SK-N-SH (cell line): ENCODE measurements around the gene GPX5. TPM values are rescaled to one million over a fixed set of nuclear protein-coding genes. Genes with fewer than 3 reads are reported as not detected.

Experiments
- CTCF ChIA-PET: fragments of 300-600, 350-600 bp; formaldehyde crosslinking; extraction: SDS; loops from one replicate; lab custom pipeline; 2021; lab: Yijun Ruan, JAX
- POLR2A ChIA-PET: fragments of 350-600 bp; sonication (Branson Sonifier 250); formaldehyde crosslinking; extraction: SDS; loops from one replicate; lab custom pipeline; 2020; ENCODE audit warnings: antibody characterized with exemption, inconsistent platforms; lab: Yijun Ruan, JAX
- DNase-seq: peaks from one replicate; pipeline ENCODE4 v3.0.0; 2012
- H2AFZ ChIP-seq: fragments of 200-600 bp; sonication (generic); 2 replicates; pipeline ENCODE4 v1.8.1; 2016; ENCODE audit warnings: antibody characterized with exemption, mild to moderate bottlenecking, low read depth
- H3F3A ChIP-seq: fragments of 200-600 bp; sonication (generic); replicated peaks from 2 replicates; pipeline ENCODE3; 2016; ENCODE audit warnings: antibody characterized with exemption, mild to moderate bottlenecking; ENCODE audit not compliant: insufficient read depth
- H3K27ac ChIP-seq, 2 experiments: fragments of 200-500 bp in 1 of 2; fragments of 200-600 bp in 1 of 2; sonication (Bioruptor generic) in 1 of 2; sonication (generic), shearing (Covaris generic) in 1 of 2; 2 replicates each; pipeline versions ENCODE4 v1.5.1 to v1.6.1; 2014 to 2016; ENCODE audit warnings: low read depth in 2 of 2, inconsistent platforms in 1 of 2, low read length in 1 of 2, mild to moderate bottlenecking in 1 of 2, mixed read lengths in 1 of 2
- H3K27me3 ChIP-seq: fragments of 200-600 bp; sonication (generic), shearing (Covaris generic); 2 replicates; pipeline ENCODE4 v1.6.1; 2016; ENCODE audit warnings: mixed run types; ENCODE audit not compliant: insufficient read depth
- H3K36me3 ChIP-seq, 2 experiments: fragments of 200-500 bp in 1 of 2; fragments of 200-600 bp in 1 of 2; sonication (Bioruptor generic) in 1 of 2; sonication (generic) in 1 of 2; replicated peaks in 1 of 2; 2 replicates each; pipeline versions ENCODE3 to v1.5.1; 2014 to 2016; ENCODE audit warnings: low read length in 1 of 2, mild to moderate bottlenecking in 1 of 2; ENCODE audit not compliant: insufficient read depth in 2 of 2, control insufficient read depth in 1 of 2
- H3K4me1 ChIP-seq, 2 experiments: fragments of 200-500 bp in 1 of 2; fragments of 200-600 bp in 1 of 2; sonication (Bioruptor generic) in 1 of 2; sonication (generic), shearing (Covaris generic) in 1 of 2; 2 replicates each; pipeline versions ENCODE4 v1.5.1 to v1.6.1; 2014 to 2016; ENCODE audit warnings: low read depth in 1 of 2, low read length in 1 of 2, mixed run types in 1 of 2; ENCODE audit not compliant: insufficient read depth in 2 of 2, control insufficient read depth in 1 of 2
- H3K4me2 ChIP-seq: fragments of 200-600 bp; sonication (generic), shearing (Covaris generic); 2 replicates; pipeline ENCODE4 v1.6.1; 2017; ENCODE audit warnings: mixed run types
- H3K4me3 ChIP-seq, 2 experiments: fragments of 200-500 bp in 1 of 2; fragments of 200-600 bp in 1 of 2; sonication (Bioruptor generic) in 1 of 2; sonication (generic), shearing (Covaris generic) in 1 of 2; 2 replicates each; pipeline versions ENCODE4 v1.5.1 to v1.8.1; 2014 to 2016; ENCODE audit warnings: low read depth in 2 of 2, inconsistent platforms in 1 of 2, low read length in 1 of 2, mild to moderate bottlenecking in 1 of 2, mixed read lengths in 1 of 2, moderate library complexity in 1 of 2
- H3K79me2 ChIP-seq: fragments of 200-600 bp; sonication (generic); 2 replicates; pipeline ENCODE4 v1.8.1; 2017; ENCODE audit warnings: mild to moderate bottlenecking; ENCODE audit not compliant: insufficient read depth
- H3K9ac ChIP-seq: fragments of 200-600 bp; sonication (generic); 2 replicates; pipeline ENCODE4 v1.6.1; 2017; ENCODE audit warnings: mixed run types
- H3K9me2 ChIP-seq: fragments of 200-600 bp; sonication (generic); 2 replicates; pipeline ENCODE4 v1.6.1; 2017; ENCODE audit warnings: mixed run types
- H3K9me3 ChIP-seq: fragments of 200-600 bp; sonication (generic); 2 replicates; pipeline ENCODE4 v1.6.1; 2017; ENCODE audit warnings: mixed run types, mild to moderate bottlenecking, moderate library complexity
- H4K20me1 ChIP-seq: fragments of 200-600 bp; sonication (generic); 2 replicates; pipeline ENCODE4 v1.6.1; 2017; ENCODE audit warnings: mild to moderate bottlenecking, mixed run types; ENCODE audit not compliant: insufficient read depth
- EP300 ChIP-seq, 2 experiments: IDR thresholded peaks; 2 replicates each; pipeline versions ENCODE4 v1.4.0 to v1.6.1; 2012; ENCODE audit warnings: borderline replicate concordance in 1 of 2, low read depth in 1 of 2, low read length in 1 of 2
- FOSL2 ChIP-seq: IDR thresholded peaks from 2 replicates; pipeline ENCODE4 v1.4.0; 2012; ENCODE audit warnings: low read depth, mild to moderate bottlenecking, moderate library complexity, borderline replicate concordance
- FOXJ3 ChIP-seq: sonication (generic); formaldehyde crosslinking; IDR thresholded peaks from 2 replicates; pipeline ENCODE4 v1.5.1; 2020; ENCODE audit warnings: mild to moderate bottlenecking, missing genetic modification reagents
- GABPA ChIP-seq: IDR thresholded peaks from 2 replicates; pipeline ENCODE4 v1.4.0; 2012; ENCODE audit warnings: low read depth, mild to moderate bottlenecking
- GATA2 ChIP-seq: sonication (generic); formaldehyde crosslinking; IDR thresholded peaks from 2 replicates; pipeline ENCODE4 v1.5.0; 2020; ENCODE audit warnings: mild to moderate bottlenecking, missing genetic modification reagents
- MXI1 ChIP-seq: IDR thresholded peaks from 2 replicates; pipeline ENCODE4 v1.6.1; 2012; ENCODE audit warnings: mild to moderate bottlenecking, low read depth, low read length, improper control_type of control experiment
- RFX5 ChIP-seq: IDR thresholded peaks from 2 replicates; pipeline ENCODE4 v1.6.1; 2012; ENCODE audit warnings: mild to moderate bottlenecking, improper control_type of control experiment, low read length
- SIN3A ChIP-seq: IDR thresholded peaks from 2 replicates; pipeline ENCODE4 v1.6.1; 2012; ENCODE audit warnings: low read depth, mild to moderate bottlenecking, low read length, moderate library complexity, borderline replicate concordance
- SMC3 ChIP-seq: IDR thresholded peaks from 2 replicates; pipeline ENCODE4 v1.6.1; 2012; ENCODE audit warnings: low read depth, low read length, improper control_type of control experiment
- TCF12 ChIP-seq: IDR thresholded peaks from 2 replicates; pipeline ENCODE4 v1.4.0; 2012
- USF1 ChIP-seq: IDR thresholded peaks from 2 replicates; pipeline ENCODE4 v1.4.0; 2012; ENCODE audit warnings: low read depth, borderline replicate concordance
- WGBS: methylation state at CpG from one replicate; pipeline ENCODE4 v1.1.6; 2017; ENCODE audit warnings: low lambda C conversion rate; 5-methylcytosine and 5-hydroxymethylcytosine counted together
- polyA plus RNA-seq, 3 experiments: library from polyadenylated mRNA; depleted of rRNA; stranded (reverse); fragments of >200 nt; gene quantifications; 2 replicates each; pipeline ENCODE4 v1.2.3, GENCODE V29; 2012
- TF ChIP-seq, protein P1 (sequence below): fragments of 150-350 bp; IDR thresholded peaks from 2 replicates; pipeline ENCODE4 v1.6.1; 2017; ENCODE audit warnings: antibody characterized with exemption, low read length, low read depth, borderline replicate concordance
- TF ChIP-seq, protein P2 (sequence below): fragments of 200-600 bp; sonication (generic); IDR thresholded peaks from 2 replicates; pipeline ENCODE4 v1.6.1; 2017; ENCODE audit warnings: antibody characterized with exemption, mild to moderate bottlenecking, moderate library complexity
- TF ChIP-seq, protein P3 (sequence below): IDR thresholded peaks from 2 replicates; pipeline ENCODE4 v1.4.0; 2012; ENCODE audit warnings: low read depth, borderline replicate concordance

The GPX5 gene
- polyA plus RNA-seq, 1 of the 3 experiments (the other 2 are of a cell fraction) = not detected

DNA sequence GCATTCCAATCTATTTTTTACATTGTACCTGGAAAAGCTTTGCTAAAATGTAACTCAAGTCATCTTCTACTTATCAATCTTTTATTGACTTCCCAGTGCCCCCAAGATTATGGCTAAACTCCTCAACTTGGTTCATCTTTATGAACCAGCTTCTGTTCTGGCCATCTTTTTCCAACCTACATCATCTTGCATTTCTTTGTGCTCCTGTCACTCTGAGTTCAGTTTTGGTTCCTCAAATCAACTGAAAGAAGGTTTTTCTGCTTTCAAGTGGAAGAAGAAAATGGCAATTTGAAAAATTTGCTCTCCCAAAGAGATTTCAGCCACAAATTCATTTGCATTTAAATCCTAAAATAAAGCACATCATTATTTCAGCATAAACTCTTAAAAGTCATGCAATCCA lies 41.8 kb downstream of the GPX5 start:
- H3K4me3 ChIP-seq = no peak overlapping the region
- H3F3A ChIP-seq = no peaks in the 10 kb centered on the region
- no peak overlapping the region for H3K4me2 ChIP-seq
- H3K36me3 ChIP-seq = peaks cover 0 to 2% of the 10 kb centered on the region in 2 experiments
- no peak overlapping the region for H2AFZ ChIP-seq
- TF ChIP-seq FOSL2 (no peak), GATA2 (CRISPR knock-in tag) (no peak), SMC3 (no peak), FOXJ3 (CRISPR knock-in tag) (no peak), USF1 (no peak), SIN3A (no peak), GABPA (no peak), TCF12 (no peak), RFX5 (no peak)
- TF ChIP-seq, protein P1, sequence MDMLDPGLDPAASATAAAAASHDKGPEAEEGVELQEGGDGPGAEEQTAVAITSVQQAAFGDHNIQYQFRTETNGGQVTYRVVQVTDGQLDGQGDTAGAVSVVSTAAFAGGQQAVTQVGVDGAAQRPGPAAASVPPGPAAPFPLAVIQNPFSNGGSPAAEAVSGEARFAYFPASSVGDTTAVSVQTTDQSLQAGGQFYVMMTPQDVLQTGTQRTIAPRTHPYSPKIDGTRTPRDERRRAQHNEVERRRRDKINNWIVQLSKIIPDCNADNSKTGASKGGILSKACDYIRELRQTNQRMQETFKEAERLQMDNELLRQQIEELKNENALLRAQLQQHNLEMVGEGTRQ = no peak
- TF ChIP-seq, protein P2, sequence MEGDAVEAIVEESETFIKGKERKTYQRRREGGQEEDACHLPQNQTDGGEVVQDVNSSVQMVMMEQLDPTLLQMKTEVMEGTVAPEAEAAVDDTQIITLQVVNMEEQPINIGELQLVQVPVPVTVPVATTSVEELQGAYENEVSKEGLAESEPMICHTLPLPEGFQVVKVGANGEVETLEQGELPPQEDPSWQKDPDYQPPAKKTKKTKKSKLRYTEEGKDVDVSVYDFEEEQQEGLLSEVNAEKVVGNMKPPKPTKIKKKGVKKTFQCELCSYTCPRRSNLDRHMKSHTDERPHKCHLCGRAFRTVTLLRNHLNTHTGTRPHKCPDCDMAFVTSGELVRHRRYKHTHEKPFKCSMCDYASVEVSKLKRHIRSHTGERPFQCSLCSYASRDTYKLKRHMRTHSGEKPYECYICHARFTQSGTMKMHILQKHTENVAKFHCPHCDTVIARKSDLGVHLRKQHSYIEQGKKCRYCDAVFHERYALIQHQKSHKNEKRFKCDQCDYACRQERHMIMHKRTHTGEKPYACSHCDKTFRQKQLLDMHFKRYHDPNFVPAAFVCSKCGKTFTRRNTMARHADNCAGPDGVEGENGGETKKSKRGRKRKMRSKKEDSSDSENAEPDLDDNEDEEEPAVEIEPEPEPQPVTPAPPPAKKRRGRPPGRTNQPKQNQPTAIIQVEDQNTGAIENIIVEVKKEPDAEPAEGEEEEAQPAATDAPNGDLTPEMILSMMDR = no peak
- ChIA-PET POLR2A (no interaction called here), CTCF (no interaction called here)
- H3K27ac ChIP-seq = no peak overlapping the region
- H4K20me1 ChIP-seq = no peaks in the 10 kb centered on the region
- H3K9me2 ChIP-seq = no peaks in the 10 kb centered on the region
- DNase-seq = no peak
- no peaks in the 10 kb centered on the region for H3K9me3 ChIP-seq
- H3K79me2 ChIP-seq = no peaks in the 10 kb centered on the region
- no peak overlapping the region for H3K9ac ChIP-seq
- no peaks in the 10 kb centered on the region for H3K4me1 ChIP-seq
- no peaks in the 10 kb centered on the region for H3K27me3 ChIP-seq

DNA sequence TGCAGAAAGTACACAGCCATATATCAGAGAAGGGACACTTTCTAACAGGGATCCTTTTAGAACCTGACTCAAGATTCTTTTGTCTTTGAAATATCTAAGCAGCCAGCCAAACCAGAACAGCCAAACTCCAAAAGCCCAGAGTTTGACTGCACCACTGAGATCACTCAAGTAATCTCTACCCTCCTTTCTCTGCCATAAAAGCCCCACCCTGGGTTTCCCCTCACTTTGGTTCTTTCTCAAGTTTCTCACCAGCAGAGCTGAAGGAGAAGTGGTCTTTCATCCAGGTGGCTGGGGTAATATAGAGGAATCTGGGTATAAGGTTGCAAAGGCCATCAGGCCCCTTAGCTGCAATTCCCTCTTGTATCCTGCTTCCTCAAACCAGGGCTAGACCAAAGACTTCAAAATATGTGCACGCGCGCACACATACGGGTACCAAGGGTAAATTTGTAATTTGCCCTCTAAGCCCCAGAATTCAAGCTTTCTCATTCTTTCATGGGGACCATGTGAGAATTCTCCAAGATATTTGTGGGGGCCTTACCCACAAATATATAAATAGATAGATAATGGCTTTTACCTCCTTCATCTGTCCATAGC lies 42.9 kb downstream of the GPX5 start:
- Histone ChIP-seq H2AFZ (no peak overlapping the region), H3K27ac (no peak overlapping the region), H3K4me3 (no peak overlapping the region), H3K4me1 (no peaks in the 10 kb centered on the region), H3F3A (no peaks in the 10 kb centered on the region), H3K36me3 (peaks cover 0 to 2% of the 10 kb centered on the region in 2 experiments), H3K9ac (no peak overlapping the region), H4K20me1 (no peaks in the 10 kb centered on the region), H3K4me2 (no peak overlapping the region), H3K79me2 (no peaks in the 10 kb centered on the region), H3K27me3 (no peaks in the 10 kb centered on the region), H3K9me3 (no peaks in the 10 kb centered on the region), H3K9me2 (no peaks in the 10 kb centered on the region)
- ChIA-PET POLR2A (no interaction called here), CTCF (no interaction called here)
- no peak for DNase-seq
- WGBS = 90% methylated on average over 4 of the region's 4 CpGs
- TF ChIP-seq MXI1 = no peak
- TF ChIP-seq EP300 (IDR thresholded peaks at IDR 0.05; ENCODE audit: borderline replicate concordance in 1 of 2, low read depth in 1 of 2, low read length in 1 of 2) = no peak
- TF ChIP-seq, protein P3, sequence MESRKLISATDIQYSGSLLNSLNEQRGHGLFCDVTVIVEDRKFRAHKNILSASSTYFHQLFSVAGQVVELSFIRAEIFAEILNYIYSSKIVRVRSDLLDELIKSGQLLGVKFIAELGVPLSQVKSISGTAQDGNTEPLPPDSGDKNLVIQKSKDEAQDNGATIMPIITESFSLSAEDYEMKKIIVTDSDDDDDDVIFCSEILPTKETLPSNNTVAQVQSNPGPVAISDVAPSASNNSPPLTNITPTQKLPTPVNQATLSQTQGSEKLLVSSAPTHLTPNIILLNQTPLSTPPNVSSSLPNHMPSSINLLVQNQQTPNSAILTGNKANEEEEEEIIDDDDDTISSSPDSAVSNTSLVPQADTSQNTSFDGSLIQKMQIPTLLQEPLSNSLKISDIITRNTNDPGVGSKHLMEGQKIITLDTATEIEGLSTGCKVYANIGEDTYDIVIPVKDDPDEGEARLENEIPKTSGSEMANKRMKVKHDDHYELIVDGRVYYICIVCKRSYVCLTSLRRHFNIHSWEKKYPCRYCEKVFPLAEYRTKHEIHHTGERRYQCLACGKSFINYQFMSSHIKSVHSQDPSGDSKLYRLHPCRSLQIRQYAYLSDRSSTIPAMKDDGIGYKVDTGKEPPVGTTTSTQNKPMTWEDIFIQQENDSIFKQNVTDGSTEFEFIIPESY = no peak
- no peak for TF ChIP-seq FOSL2
